ENCODE measurements around the gene DHFR.

DHFR gene

GRCh38 chr5:80672140-80672736 lies 17.5 kb upstream of the DHFR start:
- TF ChIP-seq RAD21 (IDR thresholded peaks at IDR 0.05; ENCODE audit: low read depth) (peak; percentile 78), YY1 (IDR thresholded peaks at IDR 0.05; ENCODE audit: low read depth) (no peak)

- no peak for TF ChIP-seq CREB1 (IDR thresholded peaks at IDR 0.05; ENCODE audit: low read depth)
- no peak for TF ChIP-seq REST (IDR thresholded peaks at IDR 0.05; ENCODE audit: low read depth)
- TF ChIP-seq YY1 (IDR thresholded peaks at IDR 0.05; ENCODE audit: low read depth): no peak
- no peak for TF ChIP-seq TEAD4 (IDR thresholded peaks at IDR 0.05)
- no peak for TF ChIP-seq ZBTB7A (IDR thresholded peaks at IDR 0.05; ENCODE audit: low read depth)
- no peak for TF ChIP-seq TAF1 (IDR thresholded peaks at IDR 0.05; ENCODE audit: low read depth)
- TF ChIP-seq USF1 (IDR thresholded peaks at IDR 0.05): no peak
- TF ChIP-seq RAD21 (IDR thresholded peaks at IDR 0.05; ENCODE audit: low read depth): no peak
- TF ChIP-seq EP300 (IDR thresholded peaks at IDR 0.05; ENCODE audit: borderline replicate concordance): no peak
- TF ChIP-seq FOXM1 (IDR thresholded peaks at IDR 0.05; ENCODE audit: borderline replicate concordance, low read depth): no peak
- TF ChIP-seq NFIC (IDR thresholded peaks at IDR 0.05): no peak
- TF ChIP-seq EGR1 (IDR thresholded peaks at IDR 0.05): no peak
- no peak for TF ChIP-seq CEBPB (IDR thresholded peaks at IDR 0.05)
- no peak for TF ChIP-seq TCF12 (IDR thresholded peaks at IDR 0.05; ENCODE audit: low read depth)
- TF ChIP-seq MAX (IDR thresholded peaks at IDR 0.05): no peak
Measured at GRCh38 chr5:80668016-80668969, 13.5 kb upstream of the DHFR start.

- TF ChIP-seq CEBPB (IDR thresholded peaks at IDR 0.05) (no peak), NFIC (IDR thresholded peaks at IDR 0.05) (no peak), YY1 (IDR thresholded peaks at IDR 0.05; ENCODE audit: low read depth) (no peak), CREB1 (IDR thresholded peaks at IDR 0.05; ENCODE audit: low read depth) (no peak), USF1 (IDR thresholded peaks at IDR 0.05) (no peak), REST (IDR thresholded peaks at IDR 0.05; ENCODE audit: low read depth) (no peak), TEAD4 (IDR thresholded peaks at IDR 0.05) (no peak), EGR1 (IDR thresholded peaks at IDR 0.05) (no peak), TCF12 (IDR thresholded peaks at IDR 0.05; ENCODE audit: low read depth) (no peak)
Measured at GRCh38 chr5:80667384-80667783, 12.6 kb upstream of the DHFR start.

GRCh38 chr5:80665057-80665456 lies 10.3 kb upstream of the DHFR start:
- TF ChIP-seq TAF1 (IDR thresholded peaks at IDR 0.05; ENCODE audit: low read depth): no peak
- no peak for TF ChIP-seq USF1 (IDR thresholded peaks at IDR 0.05)
- TF ChIP-seq FOXM1 (IDR thresholded peaks at IDR 0.05; ENCODE audit: borderline replicate concordance, low read depth): no peak
- TF ChIP-seq TCF12 (IDR thresholded peaks at IDR 0.05; ENCODE audit: low read depth): no peak
- no peak for TF ChIP-seq ZBTB7A (IDR thresholded peaks at IDR 0.05; ENCODE audit: low read depth)
- TF ChIP-seq REST (IDR thresholded peaks at IDR 0.05; ENCODE audit: low read depth): no peak
- no peak for TF ChIP-seq EGR1 (IDR thresholded peaks at IDR 0.05)
- TF ChIP-seq YY1 (IDR thresholded peaks at IDR 0.05; ENCODE audit: low read depth): no peak
- TF ChIP-seq RAD21 (IDR thresholded peaks at IDR 0.05; ENCODE audit: low read depth): no peak
- TF ChIP-seq CEBPB (IDR thresholded peaks at IDR 0.05): no peak
- no peak for TF ChIP-seq MAX (IDR thresholded peaks at IDR 0.05)
- TF ChIP-seq NFIC (IDR thresholded peaks at IDR 0.05): no peak
- TF ChIP-seq EP300 (IDR thresholded peaks at IDR 0.05; ENCODE audit: borderline replicate concordance): no peak
- no peak for TF ChIP-seq TEAD4 (IDR thresholded peaks at IDR 0.05)
- TF ChIP-seq CREB1 (IDR thresholded peaks at IDR 0.05; ENCODE audit: low read depth): no peak

Data from Ishikawa (cell line).